Neuronal stem cell (in vitro differentiated cells): Measurements from ENCODE around the gene FCGR3B.
A peak's percentile ranks its signal among the peaks of the same experiment; 100 is the strongest.
"Not testable (repeated sequence)": the region's sequence is repeated elsewhere in the genome, so short reads cannot be mapped to it uniquely, and the experiment has no call there.

Experiments
- DNase-seq: peaks from one replicate; pipeline ENCODE4 v3.0.0-alpha.2; 2013; ENCODE audit warnings: low spot score
- H2AFZ ChIP-seq: one replicate; pipeline ENCODE4 v1.6.1; 2013; ENCODE audit warnings: mild to moderate bottlenecking, low read length, inconsistent platforms
- H2AK5ac ChIP-seq: 2 replicates; pipeline ENCODE4 v1.6.1; 2013; ENCODE audit warnings: low read depth, mild to moderate bottlenecking, inconsistent platforms, low read length, moderate library complexity, mixed read lengths
- H2BK120ac ChIP-seq: 2 replicates; pipeline ENCODE4 v1.6.1; 2013; ENCODE audit warnings: low read depth, mild to moderate bottlenecking, inconsistent platforms, low read length, moderate library complexity, mixed read lengths
- H2BK12ac ChIP-seq: one replicate; pipeline ENCODE4 v1.6.1; 2013; ENCODE audit warnings: low read length, inconsistent platforms
- H2BK15ac ChIP-seq: 2 replicates; pipeline ENCODE4 v1.6.1; 2013; ENCODE audit warnings: mild to moderate bottlenecking, low read length, inconsistent platforms, mixed read lengths
- H2BK5ac ChIP-seq: one replicate; pipeline ENCODE4 v1.6.1; 2013; ENCODE audit warnings: inconsistent platforms, mild to moderate bottlenecking, low read length, moderate library complexity
- H3K14ac ChIP-seq: one replicate; pipeline ENCODE4 v1.6.1; 2013; ENCODE audit warnings: low read length, inconsistent platforms
- H3K18ac ChIP-seq: 2 replicates; pipeline ENCODE4 v1.6.1; 2013; ENCODE audit warnings: low read length, inconsistent platforms
- H3K23ac ChIP-seq: 2 replicates; pipeline ENCODE4 v1.6.1; 2013; ENCODE audit warnings: low read depth, mild to moderate bottlenecking, mixed read lengths, low read length, inconsistent platforms; ENCODE audit not compliant: poor library complexity
- H3K27ac ChIP-seq: replicated peaks from 3 replicates; pipeline ENCODE4 v1.5.1; 2013; ENCODE audit warnings: low read length, inconsistent platforms
- H3K27me3 ChIP-seq, 3 experiments: 2 replicates each; pipeline ENCODE4 v1.6.1; 2013; ENCODE audit warnings: low read length in 3 of 3, mild to moderate bottlenecking in 2 of 3, inconsistent platforms in 1 of 3, low read depth in 1 of 3, mixed read lengths in 1 of 3, moderate library complexity in 1 of 3; ENCODE audit not compliant: control insufficient read depth in 3 of 3, insufficient read depth in 3 of 3
- H3K36me3 ChIP-seq, 2 donors: replicated peaks in 1 of 2; 2 replicates each; pipeline ENCODE4 v1.6.1; 2013; ENCODE audit warnings: low read length in 2 of 2; ENCODE audit not compliant: control insufficient read depth in 2 of 2, insufficient read depth in 2 of 2
- H3K4ac ChIP-seq: 2 replicates; pipeline ENCODE4 v1.6.1; 2013; ENCODE audit warnings: inconsistent platforms, mild to moderate bottlenecking, low read length, moderate library complexity
- H3K4me1 ChIP-seq, 2 donors: 1 replicate in 1 of 2; 2 replicates in 1 of 2; pipeline ENCODE4 v1.6.1; 2013; ENCODE audit warnings: low read length in 2 of 2, low read depth in 1 of 2; ENCODE audit not compliant: control insufficient read depth in 2 of 2, insufficient read depth in 1 of 2
- H3K4me2 ChIP-seq: one replicate; pipeline ENCODE4 v1.6.1; 2013; ENCODE audit warnings: mild to moderate bottlenecking, low read length, inconsistent platforms; ENCODE audit not compliant: insufficient read depth, poor library complexity, severe bottlenecking
- H3K4me3 ChIP-seq, 2 donors: 2 replicates each; pipeline ENCODE4 v1.5.1; 2013; ENCODE audit warnings: low read length in 2 of 2, mild to moderate bottlenecking in 2 of 2, inconsistent platforms in 1 of 2, moderate library complexity in 1 of 2
- H3K79me1 ChIP-seq: one replicate; pipeline ENCODE4 v1.6.1; 2013; ENCODE audit warnings: low read depth, mild to moderate bottlenecking, inconsistent platforms, low read length, moderate library complexity
- H3K9ac ChIP-seq: one replicate; pipeline ENCODE4 v1.6.1; 2013; ENCODE audit warnings: mild to moderate bottlenecking, low read depth, low read length, inconsistent platforms; ENCODE audit not compliant: poor library complexity
- H3K9me3 ChIP-seq, 2 donors: replicated peaks in 1 of 2; 2 replicates each; pipeline versions ENCODE3 to v1.6.1; 2013; ENCODE audit warnings: low read length in 2 of 2, mild to moderate bottlenecking in 2 of 2, inconsistent platforms in 1 of 2, low read depth in 1 of 2, mixed read lengths in 1 of 2, moderate library complexity in 1 of 2; ENCODE audit not compliant: control insufficient read depth in 2 of 2, insufficient read depth in 1 of 2
- H4K8ac ChIP-seq: one replicate; pipeline ENCODE4 v1.6.1; 2013; ENCODE audit warnings: low read depth, mild to moderate bottlenecking, inconsistent platforms, low read length, moderate library complexity
- H4K91ac ChIP-seq: one replicate; pipeline ENCODE4 v1.6.1; 2013; ENCODE audit warnings: low read length, low read depth, mild to moderate bottlenecking, inconsistent platforms; ENCODE audit not compliant: poor library complexity
- WGBS, 2 donors: extraction: QIAGEN DNeasy Blood & Tissue Kit; methylation state at CpG; one replicate each; pipeline ENCODE4 v1.1.7; 2013; ENCODE audit warnings: missing lambda C conversion rate in 2 of 2, mixed read lengths in 1 of 2; ENCODE audit not compliant: insufficient read length in 2 of 2, insufficient replicate concordance in 1 of 2; ENCODE audit errors: extremely low coverage in 2 of 2; 5-methylcytosine and 5-hydroxymethylcytosine counted together

FCGR3B gene

DNA sequence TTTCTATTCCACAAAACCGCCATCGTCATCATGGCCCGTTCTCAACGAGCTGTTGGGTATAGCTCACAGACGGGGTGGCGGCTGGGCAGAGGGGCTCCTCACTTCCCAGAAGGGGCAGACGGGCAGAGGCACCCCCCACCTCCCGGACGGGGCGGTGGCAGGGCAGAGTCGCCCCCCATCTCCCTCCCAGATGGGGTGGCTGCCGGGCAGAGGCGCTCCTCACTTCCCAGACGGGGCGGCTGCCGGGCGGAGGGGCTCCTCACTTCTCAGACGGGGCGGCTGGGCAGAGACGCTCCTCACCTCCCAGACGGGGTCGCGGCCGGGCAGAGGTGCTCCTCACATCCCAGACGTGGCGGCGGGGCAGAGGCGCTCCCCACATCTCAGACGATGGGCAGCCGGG lies 14.6 kb downstream of the FCGR3B start:
- not testable (repeated sequence) for DNase-seq, H3K4me3 ChIP-seq, H2AFZ ChIP-seq, H2AK5ac ChIP-seq, H3K4ac ChIP-seq, H4K8ac ChIP-seq, H3K23ac ChIP-seq, H3K36me3 ChIP-seq, H2BK15ac ChIP-seq, H4K91ac ChIP-seq, H3K4me2 ChIP-seq, H3K4me1 ChIP-seq, H3K79me1 ChIP-seq, H3K9ac ChIP-seq, H3K9me3 ChIP-seq, H3K27me3 ChIP-seq, H2BK120ac ChIP-seq
- Histone ChIP-seq H3K14ac (peak overlapping the region; percentile 38), H3K18ac (peak overlapping the region; percentile 94), H3K27ac (peak overlapping the region; percentile 56), H2BK12ac (peak overlapping the region; percentile 41), H2BK5ac (peak overlapping the region; percentile 66)
- WGBS, 2 donors: no CpG with 5 or more reads among the region's 30 CpGs

DNA sequence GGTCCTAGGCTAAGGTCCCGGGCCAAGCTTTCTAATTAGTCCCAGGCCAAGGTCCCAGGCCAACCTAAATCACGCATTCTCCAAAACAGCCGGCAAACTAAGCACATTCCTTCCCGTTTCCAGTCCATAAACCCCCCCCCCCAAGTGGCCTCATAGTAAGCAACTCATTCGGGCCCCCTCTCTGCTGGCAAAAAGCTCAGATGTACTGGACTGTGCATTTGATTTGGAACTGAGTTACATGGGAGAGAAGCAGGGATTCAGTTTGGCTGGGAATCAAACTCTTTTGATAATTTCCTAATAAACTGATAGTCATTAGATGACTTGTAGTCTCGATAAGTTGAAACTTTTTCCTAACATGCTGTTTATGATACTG lies 17.8 kb downstream of the FCGR3B start:
- not testable (repeated sequence) for H2AK5ac ChIP-seq, H3K79me1 ChIP-seq, H2BK15ac ChIP-seq, H3K23ac ChIP-seq, H3K27me3 ChIP-seq, H4K8ac ChIP-seq, H2BK12ac ChIP-seq, H2BK120ac ChIP-seq, H2BK5ac ChIP-seq, H4K91ac ChIP-seq, H3K4me2 ChIP-seq, H3K4ac ChIP-seq, H3K9me3 ChIP-seq, H3K4me1 ChIP-seq, H3K36me3 ChIP-seq, H3K14ac ChIP-seq, DNase-seq, H3K18ac ChIP-seq, H3K9ac ChIP-seq
- WGBS, 2 donors: no CpG with 5 or more reads among the region's 6 CpGs
- Histone ChIP-seq H3K4me3 (peak overlapping the region in 1 of 2 donors; percentile 50), H2AFZ (peak overlapping the region; percentile 61), H3K27ac (peak overlapping the region; percentile 42)

DNA sequence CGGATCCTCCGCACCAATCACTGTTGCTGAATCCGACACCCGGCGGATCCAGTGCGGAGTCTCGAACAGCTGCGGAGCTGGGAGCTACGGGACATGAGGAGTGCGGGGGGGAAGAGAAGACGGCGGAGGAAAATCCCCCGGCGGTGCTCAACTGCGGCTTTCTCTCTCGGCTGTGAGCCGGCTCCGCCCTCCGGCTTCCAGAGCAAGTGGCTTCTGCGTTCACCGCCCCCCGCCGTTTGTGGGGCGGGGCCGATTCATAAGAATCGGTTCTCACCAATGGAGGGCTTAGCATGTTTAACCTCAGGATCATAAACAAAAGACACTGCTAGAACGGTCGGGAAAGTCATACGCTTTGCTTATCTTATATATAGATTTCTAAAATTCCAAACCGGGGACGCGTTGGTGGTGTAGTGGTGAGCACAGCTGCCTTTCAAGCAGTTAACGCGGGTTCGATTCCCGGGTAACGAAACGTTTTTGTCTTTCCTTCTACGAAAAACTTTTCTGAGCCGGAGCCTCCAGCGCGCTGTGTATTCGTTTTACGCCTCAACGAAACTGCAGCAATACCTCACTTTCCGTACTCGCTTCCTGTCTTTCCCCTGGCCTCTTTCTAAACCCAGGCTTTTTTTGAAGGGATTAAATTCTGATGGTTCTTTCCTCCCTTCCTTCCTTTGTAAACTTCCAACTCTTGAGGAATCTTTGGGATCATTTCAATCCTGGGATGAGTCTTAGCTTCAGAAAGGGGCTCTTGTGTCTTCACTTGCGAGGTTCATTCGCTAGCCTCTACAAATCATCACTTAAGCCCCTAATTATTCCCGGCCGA lies 18.4 kb downstream of the FCGR3B start:
- H3K36me3 ChIP-seq, H2BK12ac ChIP-seq, H2BK120ac ChIP-seq, H3K23ac ChIP-seq, H2AK5ac ChIP-seq, H3K27me3 ChIP-seq, H3K79me1 ChIP-seq, H4K91ac ChIP-seq, H3K9me3 ChIP-seq, H3K14ac ChIP-seq, H3K4ac ChIP-seq, H3K4me1 ChIP-seq, H3K9ac ChIP-seq: not testable (repeated sequence)
- peak overlapping the region; percentile 57 for H3K4me2 ChIP-seq
- peak overlapping the region; percentile 65 for H4K8ac ChIP-seq
- WGBS, 2 donors: no CpG with 5 or more reads among the region's 51 CpGs
- H2BK5ac ChIP-seq: peak overlapping the region; percentile 87
- peak overlapping the region; percentile 49 for H2BK15ac ChIP-seq
- H3K18ac ChIP-seq: peak overlapping the region; percentile 92
- peak overlapping the region; percentile 61 for H2AFZ ChIP-seq
- peak overlapping the region; percentile 92 for H3K27ac ChIP-seq
- peak; percentile 96 for DNase-seq
- H3K4me3 ChIP-seq: peak overlapping the region; percentile 50 to 73

DNA sequence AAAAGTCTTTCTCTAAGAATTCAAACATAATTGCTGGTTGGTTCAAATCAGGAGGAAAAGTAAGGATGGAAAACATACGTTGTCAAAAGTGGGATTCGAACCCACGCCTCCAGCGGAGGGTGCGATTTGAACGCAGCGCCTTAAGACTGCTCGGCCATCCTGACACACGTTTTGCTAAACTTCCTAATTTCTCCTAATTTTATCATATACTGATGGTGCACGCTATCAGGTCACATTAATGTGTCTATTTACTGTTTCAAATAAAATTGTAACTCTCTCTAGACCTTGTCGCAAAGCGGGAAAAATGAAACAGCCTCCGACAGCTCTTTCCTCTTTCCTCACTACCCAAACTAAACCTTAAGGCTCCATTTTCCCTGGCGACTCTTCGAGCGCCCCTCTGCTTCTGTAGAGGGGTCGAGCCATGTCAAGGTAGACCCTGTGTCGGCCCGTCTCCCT lies 19.1 kb downstream of the FCGR3B start:
- Histone ChIP-seq H3K27ac (peak overlapping the region; percentile 84), H3K4me2 (peak overlapping the region; percentile 57)
- no CpG with 5 or more reads among the region's 19 CpGs for WGBS, 2 donors

More for the DNA sequence above, 19.1 kb downstream of the FCGR3B start:
- not testable (repeated sequence) for H3K4ac ChIP-seq, H2BK12ac ChIP-seq, H2AK5ac ChIP-seq, H3K9ac ChIP-seq, H3K4me1 ChIP-seq, H3K27me3 ChIP-seq, H3K79me1 ChIP-seq, H3K23ac ChIP-seq, H2BK5ac ChIP-seq, H3K18ac ChIP-seq, H4K8ac ChIP-seq, H2BK120ac ChIP-seq, H3K9me3 ChIP-seq, H3K14ac ChIP-seq, H2BK15ac ChIP-seq, H4K91ac ChIP-seq, H3K36me3 ChIP-seq
- peak overlapping the region; percentile 61 for H2AFZ ChIP-seq
- DNase-seq: peak; percentile 62
- H3K4me3 ChIP-seq: peak overlapping the region; percentile 50 to 51
